GM19395 (cell line): Measurements from ENCODE around the gene FCSK.

ENCODE experiments used
- ATAC-seq: cut with Tn5 transposase; IDR thresholded peaks from one replicate; pipeline ENCODE4 v1.9.1; 2021; ENCODE audit warnings: mild to moderate bottlenecking, moderate library complexity; ENCODE audit not compliant: unreplicated experiment

The FCSK gene

GRCh38 chr16:70453117-70453891 is 1.1 kb upstream of the FCSK start:
- no peak for ATAC-seq

- ATAC-seq, result no peak
Observed at GRCh38 chr16:70453892-70454221, 538 bp upstream of the FCSK start.

GRCh38 chr16:70455910-70456309 is 1.5 kb downstream of the FCSK start:
- no peak for ATAC-seq

GRCh38 chr16:70457446-70458166 is 3.2 kb downstream of the FCSK start:
- no peak for ATAC-seq

- no peak for ATAC-seq
Observed at GRCh38 chr16:70460737-70461261, 6.4 kb downstream of the FCSK start.

- no peak for ATAC-seq
Observed at GRCh38 chr16:70463235-70463634, 8.8 kb downstream of the FCSK start.

GRCh38 chr16:70465999-70466804 is 11.8 kb downstream of the FCSK start:
- ATAC-seq, result no peak

- no peak for ATAC-seq
Observed at GRCh38 chr16:70466805-70467076, 12.3 kb downstream of the FCSK start.

- ATAC-seq, result no peak
Observed at GRCh38 chr16:70467113-70467512, 12.7 kb downstream of the FCSK start.

- ATAC-seq, result no peak
Observed at GRCh38 chr16:70467608-70468007, 13.2 kb downstream of the FCSK start.

- no peak for ATAC-seq
Observed at GRCh38 chr16:70468776-70469525, 14.6 kb downstream of the FCSK start.

GRCh38 chr16:70470141-70470926 is 15.9 kb downstream of the FCSK start:
- no peak for ATAC-seq

GRCh38 chr16:70470927-70471341 is 16.5 kb downstream of the FCSK start:
- no peak for ATAC-seq

GRCh38 chr16:70472786-70473433 is 18.5 kb downstream of the FCSK start:
- ATAC-seq, result no peak

- no peak for ATAC-seq
Observed at GRCh38 chr16:70473446-70474319, 19.3 kb downstream of the FCSK start.

GRCh38 chr16:70474320-70475053 is 20.1 kb downstream of the FCSK start:
- ATAC-seq, result no peak

- no peak for ATAC-seq
Observed at GRCh38 chr16:70475054-70475871, 20.9 kb downstream of the FCSK start.
